IMR-90 (cell line): ENCODE measurements around the gene MFNG. TPM values are rescaled to one million over a fixed set of nuclear protein-coding genes. Genes with fewer than 3 reads are reported as not detected.
A peak's percentile ranks its signal among the peaks of the same experiment; 100 is the strongest.

ENCODE experiments used
- ATAC-seq: fragments of 200-7000 bp; cut with Tn5 transposase; 2 replicates; pipeline ENCODE4 v1.9.1; 2020; ENCODE audit warnings: low read depth, mild to moderate bottlenecking, moderate library complexity
- BruUV-seq: library from RNA; stranded (reverse); fragments of 400-500 nt; replicated peaks from 2 replicates; lab custom pipeline; 2021; lab: Mats Ljungman, UMichigan
- CTCF ChIA-PET: fragments of 300-600 bp; formaldehyde crosslinking; extraction: SDS; loops from one replicate; lab custom pipeline; 2021; ENCODE audit warnings: antibody characterized with exemption; lab: Yijun Ruan, JAX
- POLR2A ChIA-PET: fragments of 300-600 bp; sonication (Branson Sonifier 250); formaldehyde crosslinking; loops from one replicate; lab custom pipeline; 2022; ENCODE audit warnings: antibody characterized with exemption; ENCODE audit not compliant: unreplicated experiment; lab: Charles Lee
- DNase-seq: peaks from one replicate; pipeline ENCODE4 v3.0.0; 2013
- H2AFZ ChIP-seq: replicated peaks from 2 replicates; pipeline ENCODE3; 2013; ENCODE audit warnings: low read length, mild to moderate bottlenecking; ENCODE audit not compliant: poor library complexity
- H2AK5ac ChIP-seq: 2 replicates; pipeline ENCODE4 v1.6.1; 2013; ENCODE audit warnings: low read depth, low read length, inconsistent platforms
- H2AK9ac ChIP-seq: replicated peaks from 2 replicates; pipeline ENCODE3; 2013; ENCODE audit warnings: mild to moderate bottlenecking, low read depth, low read length, moderate library complexity; ENCODE audit not compliant: poor library complexity
- H2BK120ac ChIP-seq: 2 replicates; pipeline ENCODE4 v1.6.1; 2013; ENCODE audit warnings: low read depth, low read length, inconsistent platforms
- H2BK15ac ChIP-seq: 3 replicates; pipeline ENCODE4 v1.6.1; 2013; ENCODE audit warnings: low read depth, low read length, inconsistent platforms
- H2BK20ac ChIP-seq: 2 replicates; pipeline ENCODE4 v1.6.1; 2013; ENCODE audit warnings: low read depth, mild to moderate bottlenecking, inconsistent platforms, low read length, moderate library complexity
- H2BK5ac ChIP-seq: 2 replicates; pipeline ENCODE4 v1.6.1; 2013; ENCODE audit warnings: mild to moderate bottlenecking, low read depth, low read length, inconsistent platforms; ENCODE audit not compliant: poor library complexity, severe bottlenecking
- H3K14ac ChIP-seq: replicated peaks from 2 replicates; pipeline ENCODE4 v1.6.1; 2013; ENCODE audit warnings: low read depth, low read length, inconsistent platforms
- H3K18ac ChIP-seq: 2 replicates; pipeline ENCODE4 v1.6.1; 2013; ENCODE audit warnings: low read depth, low read length, control low read depth
- H3K23ac ChIP-seq: 2 replicates; pipeline ENCODE4 v1.6.1; 2013; ENCODE audit warnings: low read depth, low read length, inconsistent platforms
- H3K27ac ChIP-seq: 2 replicates; pipeline ENCODE4 v1.5.1; 2013; ENCODE audit warnings: mild to moderate bottlenecking, control low read depth, low read length; ENCODE audit not compliant: insufficient read depth
- H3K27me3 ChIP-seq: 2 replicates; pipeline ENCODE4 v1.6.1; 2013; ENCODE audit warnings: low read length; ENCODE audit not compliant: control insufficient read depth, insufficient read depth
- H3K36me3 ChIP-seq: 2 replicates; pipeline ENCODE4 v1.6.1; 2013; ENCODE audit warnings: low read length, mixed read lengths; ENCODE audit not compliant: control insufficient read depth, insufficient read depth
- H3K4ac ChIP-seq: 2 replicates; pipeline ENCODE4 v1.6.1; 2013; ENCODE audit warnings: low read depth, low read length, inconsistent platforms
- H3K4me1 ChIP-seq: 2 replicates; pipeline ENCODE4 v1.6.1; 2013; ENCODE audit warnings: low read length, mixed read lengths; ENCODE audit not compliant: control insufficient read depth, insufficient read depth
- H3K4me2 ChIP-seq: 2 replicates; pipeline ENCODE4 v1.6.1; 2013; ENCODE audit warnings: low read depth, mild to moderate bottlenecking, control low read depth, low read length, moderate library complexity
- H3K4me3 ChIP-seq: 2 replicates; pipeline ENCODE4 v1.5.1; 2013; ENCODE audit warnings: low read depth, mild to moderate bottlenecking, control low read depth, low read length, moderate library complexity; ENCODE audit not compliant: insufficient read depth
- H3K56ac ChIP-seq: 2 replicates; pipeline ENCODE4 v1.6.1; 2013; ENCODE audit warnings: low read length, inconsistent platforms; ENCODE audit not compliant: insufficient read depth; ENCODE audit errors: extremely low read depth
- H3K79me1 ChIP-seq, 2 experiments: 2 replicates each; pipeline ENCODE4 v1.6.1; 2013; ENCODE audit warnings: low read length in 2 of 2, inconsistent platforms in 1 of 2, low read depth in 1 of 2
- H3K9ac ChIP-seq: 2 replicates; pipeline ENCODE4 v1.6.1; 2013; ENCODE audit warnings: low read depth, low read length, control low read depth
- H3K9me1 ChIP-seq: 2 replicates; pipeline ENCODE4 v1.6.1; 2013; ENCODE audit warnings: low read length, inconsistent platforms; ENCODE audit not compliant: insufficient read depth
- H3K9me3 ChIP-seq: 2 replicates; pipeline ENCODE4 v1.6.1; 2013; ENCODE audit warnings: low read length; ENCODE audit not compliant: control insufficient read depth, insufficient read depth
- H4K20me1 ChIP-seq: 2 replicates; pipeline ENCODE4 v1.6.1; 2013; ENCODE audit warnings: low read length, inconsistent platforms; ENCODE audit not compliant: insufficient read depth
- H4K5ac ChIP-seq: 2 replicates; pipeline ENCODE4 v1.6.1; 2013; ENCODE audit warnings: mild to moderate bottlenecking, low read depth, low read length, control low read depth
- H4K8ac ChIP-seq, 2 experiments: 2 replicates each; pipeline ENCODE4 v1.6.1; 2013; ENCODE audit warnings: low read depth in 2 of 2, low read length in 2 of 2, control low read depth in 1 of 2, inconsistent platforms in 1 of 2
- H4K91ac ChIP-seq: 2 replicates; pipeline ENCODE4 v1.6.1; 2013; ENCODE audit warnings: low read depth, low read length, inconsistent platforms; ENCODE audit not compliant: insufficient read depth
- BHLHE40 ChIP-seq: fragments of 150-350 bp; IDR thresholded peaks from 2 replicates; pipeline ENCODE4 v1.6.1; 2016; ENCODE audit warnings: mild to moderate bottlenecking, low read depth, low read length
- CEBPB ChIP-seq: IDR thresholded peaks from 2 replicates; pipeline ENCODE4 v1.6.1; 2012; ENCODE audit warnings: low read depth, low read length, improper control_type of control experiment
- CHD1 ChIP-seq: IDR thresholded peaks from 2 replicates; pipeline ENCODE4 v1.6.1; 2012; ENCODE audit warnings: low read depth, low read length, improper control_type of control experiment
- FOS ChIP-seq: fragments of 150-350 bp; IDR thresholded peaks from 2 replicates; pipeline ENCODE4 v1.6.1; 2016; ENCODE audit warnings: low read depth, low read length
- MAFK ChIP-seq: IDR thresholded peaks from 2 replicates; pipeline ENCODE4 v1.6.1; 2012; ENCODE audit warnings: low read depth, low read length, improper control_type of control experiment
- MAZ ChIP-seq: IDR thresholded peaks from 2 replicates; pipeline ENCODE4 v1.6.1; 2012; ENCODE audit warnings: low read depth, mild to moderate bottlenecking, low read length, improper control_type of control experiment, moderate library complexity, borderline replicate concordance
- MXI1 ChIP-seq: IDR thresholded peaks from 2 replicates; pipeline ENCODE4 v1.6.1; 2012; ENCODE audit warnings: low read depth, mild to moderate bottlenecking, low read length, moderate library complexity, borderline replicate concordance
- NFE2L2 ChIP-seq: fragments of 150-350 bp; IDR thresholded peaks from 2 replicates; pipeline ENCODE4 v1.6.1; 2016; ENCODE audit warnings: low read depth, mild to moderate bottlenecking, low read length
- RAD21 ChIP-seq: IDR thresholded peaks from 2 replicates; pipeline ENCODE4 v1.6.1; 2012; ENCODE audit warnings: low read length, improper control_type of control experiment
- RFX5 ChIP-seq: IDR thresholded peaks from 2 replicates; pipeline ENCODE4 v1.8.0; 2012; ENCODE audit warnings: low read depth, mild to moderate bottlenecking, low read length, moderate library complexity
- SMC3 ChIP-seq: fragments of 150-350 bp; IDR thresholded peaks from 2 replicates; pipeline ENCODE4 v1.6.1; 2016; ENCODE audit warnings: low read depth, mild to moderate bottlenecking, antibody characterized with exemption, low read length, moderate library complexity
- WGBS, 2 experiments: methylation state at CpG; one replicate each; pipeline versions ENCODE4 v1.1.5 to v1.1.7; 2013; ENCODE audit warnings: missing lambda C conversion rate in 2 of 2; ENCODE audit not compliant: insufficient read length in 1 of 2; ENCODE audit errors: extremely low coverage in 2 of 2; 5-methylcytosine and 5-hydroxymethylcytosine counted together
- dilution Hi-C: fragments of 300-500 bp; cut with HindIII; formaldehyde crosslinking; loops from one replicate; pipeline ENCODE4 v1.14.3; 2018; ENCODE audit warnings: low sequenced_read_pairs; ENCODE audit not compliant: unreplicated experiment
- in situ Hi-C: fragments of 300-500 bp; cut with MboI; formaldehyde crosslinking; loops from 3 replicates; pipeline ENCODE4 v1.14.3; 2019; ENCODE audit warnings: low sequenced_read_pairs, inconsistent platforms, mixed read lengths
- intact Hi-C: fragments of 100-400 bp; cut with micrococcal nuclease; formaldehyde crosslinking; loops from 2 replicates; pipeline ENCODE4 v1.10.0; 2022
- polyA plus RNA-seq, 3 experiments: library from polyadenylated mRNA; depleted of rRNA; stranded (reverse); fragments of >200 nt; gene quantifications; 2 replicates each; pipeline ENCODE4 v1.2.3, GENCODE V29; 2012; ENCODE audit warnings: low replicate concordance in 1 of 3
- total RNA-seq: library from RNA; depleted of rRNA; stranded (reverse); fragments of >200 nt; gene quantifications from 2 replicates; pipeline ENCODE4 v1.2.3, GENCODE V29; 2012
- TF ChIP-seq, protein P1 (sequence below): conservative IDR thresholded peaks from 2 replicates; pipeline ENCODE4 v1.5.1; 2012; ENCODE audit warnings: mild to moderate bottlenecking, low read depth, low read length, improper control_type of control experiment
- TF ChIP-seq, protein P2 (sequence below): fragments of 150-350 bp; IDR thresholded peaks from 2 replicates; pipeline ENCODE4 v1.6.1; 2016; ENCODE audit warnings: low read depth, mild to moderate bottlenecking, low read length, moderate library complexity, borderline replicate concordance

MFNG gene
- total and polyA plus RNA-seq, 2 of the 4 experiments (the other 2 are of a cell fraction): 0.15 TPM; not detected in 1

DNA sequence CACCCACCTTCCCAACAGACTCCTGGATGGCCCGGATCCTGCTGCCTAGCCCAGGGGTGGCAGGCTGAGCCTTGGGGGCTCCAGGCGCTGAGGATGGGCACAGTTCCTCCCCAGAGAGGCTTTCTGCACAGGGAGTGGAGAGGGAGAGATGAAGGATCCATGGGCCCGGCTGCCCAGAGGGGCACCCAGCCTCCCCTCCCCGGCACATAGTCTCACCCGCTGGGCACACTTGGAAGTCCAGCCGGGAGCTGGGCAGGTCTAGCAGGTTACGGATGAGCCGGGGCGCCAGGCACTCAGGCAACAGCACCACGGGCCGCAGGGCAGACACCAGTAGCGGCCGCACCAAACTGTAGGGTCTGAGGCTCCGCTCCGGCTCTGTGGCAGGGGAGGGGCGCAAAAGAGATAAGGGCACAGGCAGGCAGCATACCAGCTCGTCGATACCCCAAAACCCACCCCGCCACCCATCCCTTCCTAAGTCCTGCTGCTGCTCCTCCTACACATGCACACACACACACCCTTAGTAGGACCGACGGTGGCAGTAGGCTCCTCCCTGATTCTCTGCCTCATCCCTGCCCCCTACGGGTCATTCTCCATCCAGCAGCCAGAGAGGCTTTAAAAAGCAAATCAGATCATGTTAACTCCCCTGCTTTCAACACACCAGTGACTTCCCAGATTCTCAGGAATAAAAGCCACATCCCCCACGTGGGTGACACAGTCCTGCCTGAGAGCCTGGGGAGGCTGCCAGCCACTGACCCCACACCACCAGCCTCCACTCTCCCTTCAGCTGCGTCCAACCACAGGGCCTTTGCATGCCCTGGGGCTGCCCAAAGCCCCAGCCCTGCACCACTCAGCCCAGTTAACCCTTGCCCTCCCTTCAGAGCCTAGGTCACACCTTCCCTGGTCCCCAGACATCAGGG is 6.5 kb upstream of the MFNG start:
- H3K9me3 ChIP-seq: no peaks in the 10 kb centered on the region
- H4K8ac ChIP-seq: no peak overlapping the region
- H4K5ac ChIP-seq: no peak overlapping the region
- H3K27ac ChIP-seq: no peak overlapping the region
- no peak overlapping the region for H3K9ac ChIP-seq
- dilution Hi-C loops: no loop called here
- peak; percentile 61 for ATAC-seq
- no peak overlapping the region for H3K4me2 ChIP-seq
- H2AFZ ChIP-seq: no peak overlapping the region
- H2BK15ac ChIP-seq: no peak overlapping the region
- H3K27me3 ChIP-seq: no peaks in the 10 kb centered on the region
- H3K23ac ChIP-seq: no peak overlapping the region
- DNase-seq: peak; percentile 59
- H3K4me3 ChIP-seq: no peak overlapping the region
- CTCF ChIA-PET: no interaction called here
- no peak overlapping the region for H3K56ac ChIP-seq
- no peak overlapping the region for H3K18ac ChIP-seq
- H4K91ac ChIP-seq: no peak overlapping the region
- no peak overlapping the region for H2BK120ac ChIP-seq
- no peak overlapping the region for H3K4ac ChIP-seq
- WGBS, 2 experiments: 89% methylated on average over 12 of the region's 24 CpGs; no CpG with 5 or more reads in 1 of the 2 experiments
- H3K9me1 ChIP-seq: peaks cover 3% of the 10 kb centered on the region; the same call in 1 of the 2 replicates
- in situ Hi-C loops: no loop called here
- H2AK9ac ChIP-seq: peak overlapping the region; percentile 15
- H3K14ac ChIP-seq: no peak overlapping the region
- peaks cover 8% of the 10 kb centered on the region for H4K20me1 ChIP-seq
- 0 out of 4 replicates have a peak, but pooled peaks cover 0 to under 1% of the 10 kb centered on the region in 2 experiments for H3K79me1 ChIP-seq
- no peak overlapping the region for H2BK5ac ChIP-seq
- H3K4me1 ChIP-seq: peaks cover 9% of the 10 kb centered on the region
- intact Hi-C loops: no loop called here
- H3K36me3 ChIP-seq: peaks cover 2% of the 10 kb centered on the region; the same call in 1 of the 2 replicates
- POLR2A ChIA-PET: interaction anchor here (0.6 kb wide), 1 partner anchor 16 kb away, joined by 5 read pairs; no protein-coding TSS in a partner anchor
- H2AK5ac ChIP-seq: no peak overlapping the region; the same call in 1 of the 2 replicates
- no TSS peak for BruUV-seq
- H2BK20ac ChIP-seq: no peak overlapping the region
- TF ChIP-seq MXI1 (no peak), SMC3 (peak; percentile 25; the same call in 1 of the 2 replicates), BHLHE40 (no peak), CHD1 (no peak), MAFK (no peak), RFX5 (no peak), CEBPB (no peak), FOS (no peak), RAD21 (peak; percentile 24; the same call in 1 of the 2 replicates), MAZ (no peak), NFE2L2 (no peak)
- TF ChIP-seq, protein P1, sequence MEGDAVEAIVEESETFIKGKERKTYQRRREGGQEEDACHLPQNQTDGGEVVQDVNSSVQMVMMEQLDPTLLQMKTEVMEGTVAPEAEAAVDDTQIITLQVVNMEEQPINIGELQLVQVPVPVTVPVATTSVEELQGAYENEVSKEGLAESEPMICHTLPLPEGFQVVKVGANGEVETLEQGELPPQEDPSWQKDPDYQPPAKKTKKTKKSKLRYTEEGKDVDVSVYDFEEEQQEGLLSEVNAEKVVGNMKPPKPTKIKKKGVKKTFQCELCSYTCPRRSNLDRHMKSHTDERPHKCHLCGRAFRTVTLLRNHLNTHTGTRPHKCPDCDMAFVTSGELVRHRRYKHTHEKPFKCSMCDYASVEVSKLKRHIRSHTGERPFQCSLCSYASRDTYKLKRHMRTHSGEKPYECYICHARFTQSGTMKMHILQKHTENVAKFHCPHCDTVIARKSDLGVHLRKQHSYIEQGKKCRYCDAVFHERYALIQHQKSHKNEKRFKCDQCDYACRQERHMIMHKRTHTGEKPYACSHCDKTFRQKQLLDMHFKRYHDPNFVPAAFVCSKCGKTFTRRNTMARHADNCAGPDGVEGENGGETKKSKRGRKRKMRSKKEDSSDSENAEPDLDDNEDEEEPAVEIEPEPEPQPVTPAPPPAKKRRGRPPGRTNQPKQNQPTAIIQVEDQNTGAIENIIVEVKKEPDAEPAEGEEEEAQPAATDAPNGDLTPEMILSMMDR: peak; percentile 44
- TF ChIP-seq, protein P2, sequence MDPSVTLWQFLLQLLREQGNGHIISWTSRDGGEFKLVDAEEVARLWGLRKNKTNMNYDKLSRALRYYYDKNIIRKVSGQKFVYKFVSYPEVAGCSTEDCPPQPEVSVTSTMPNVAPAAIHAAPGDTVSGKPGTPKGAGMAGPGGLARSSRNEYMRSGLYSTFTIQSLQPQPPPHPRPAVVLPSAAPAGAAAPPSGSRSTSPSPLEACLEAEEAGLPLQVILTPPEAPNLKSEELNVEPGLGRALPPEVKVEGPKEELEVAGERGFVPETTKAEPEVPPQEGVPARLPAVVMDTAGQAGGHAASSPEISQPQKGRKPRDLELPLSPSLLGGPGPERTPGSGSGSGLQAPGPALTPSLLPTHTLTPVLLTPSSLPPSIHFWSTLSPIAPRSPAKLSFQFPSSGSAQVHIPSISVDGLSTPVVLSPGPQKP: no peak
